ENCODE data around the gene STX11.

DNA sequence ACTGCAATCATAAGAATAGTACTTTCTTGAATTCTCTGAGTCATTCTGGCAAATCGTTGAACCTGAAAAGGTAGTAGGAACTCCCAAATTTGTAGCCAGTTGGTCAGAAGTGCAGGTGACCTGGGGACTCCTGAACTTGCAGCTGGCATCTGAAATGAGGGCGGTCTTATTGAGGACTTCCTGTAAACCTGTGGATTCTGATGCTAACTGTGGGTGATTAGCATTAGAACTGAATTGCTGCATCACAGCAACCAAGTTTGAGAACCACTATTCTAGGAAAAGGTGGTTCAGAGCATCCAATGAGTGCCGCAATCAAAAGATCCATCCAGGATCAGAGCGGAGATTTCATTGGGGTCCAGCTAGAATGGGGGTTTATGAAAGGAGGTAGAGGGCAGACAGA is 84.6 kb downstream of the STX11 start:
- TF ChIP-seq CTCF (IDR thresholded peaks at IDR 0.05) = no peak
- TF ChIP-seq POLR2A (IDR thresholded peaks at IDR 0.05) = no peak

Measured in adrenal gland (tissue), 5 donors.